Measurements from ENCODE around the gene ISG15. TPM values are rescaled to one million over a fixed set of nuclear protein-coding genes. Genes with fewer than 3 reads are reported as not detected.

Gene ISG15
- total RNA-seq, 4 donors from 2014 or later = 36.0 to 70.6 (median 40.8) TPM; not detected in 1

DNA sequence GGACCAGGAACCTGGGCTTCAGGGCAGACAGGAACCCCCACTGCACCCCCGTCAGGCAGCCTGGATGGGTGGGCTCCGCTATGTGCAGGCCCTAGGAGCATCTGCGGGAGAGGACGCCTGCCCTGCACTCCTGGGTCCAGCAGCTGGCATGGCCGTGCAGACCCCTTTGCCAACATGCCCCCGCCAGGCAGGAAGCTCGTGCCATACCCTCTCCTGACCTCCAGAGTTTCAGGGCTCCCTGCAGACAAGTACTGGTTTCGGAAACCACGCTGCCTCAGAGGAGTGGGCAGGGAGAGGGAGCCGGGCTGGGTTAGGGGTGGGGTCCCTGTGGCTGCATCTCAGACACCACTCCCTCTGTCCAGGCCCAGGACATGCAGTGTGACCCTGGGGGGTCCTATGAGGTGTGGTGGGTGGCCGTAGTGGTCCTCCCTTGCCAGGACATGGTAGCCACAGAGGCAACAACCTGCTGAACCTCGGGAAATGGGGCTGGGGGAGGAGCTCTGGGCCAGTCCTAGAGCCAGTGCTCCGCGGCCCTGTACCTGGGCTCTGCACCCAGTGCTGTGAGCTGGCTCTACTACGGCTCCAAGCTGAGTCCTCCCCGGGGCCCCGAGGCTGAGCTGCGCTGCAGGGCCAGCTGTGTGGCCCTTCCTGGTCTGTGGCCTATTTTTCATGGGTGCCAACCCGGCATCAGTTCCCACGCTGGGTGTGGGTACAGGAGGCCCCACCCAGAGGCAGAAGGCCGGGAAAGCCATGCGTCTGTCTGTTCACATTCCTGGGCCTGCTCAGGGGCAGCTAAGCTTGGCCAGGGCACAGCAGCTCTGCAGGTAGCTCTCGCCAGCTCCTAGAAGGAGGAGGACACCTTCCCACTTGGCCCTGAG lies 45.6 kb upstream of the ISG15 start:
- H3K4me1 ChIP-seq = peaks cover 12 to 16% (median 15%) of the 10 kb centered on the region in 4 donors
- no peak for DNase-seq
- H3K4me3 ChIP-seq = no peak overlapping the region
- intact Hi-C loops (cut with DNase I; ENCODE audit: low total_unique reads) (loop anchor here (5.0 kb wide), 1 partner anchor 55 kb away; no protein-coding TSS in a partner anchor), in situ Hi-C loops (cut with MboI; ENCODE audit: low pct_ligation_motif_present in 1 of 4, low pct_unique_long_range_greater_than_20kb in 1 of 4, low sequenced_read_pairs in 3 of 4) (no loop called here)
- H3K36me3 ChIP-seq = no peaks in the 10 kb centered on the region
- H3K27me3 ChIP-seq = peaks cover 45% of the 10 kb centered on the region
- WGBS, 2 donors (ENCODE audit: low coverage in 1 of 2) = 62% methylated on average over 22 of the region's 23 CpGs; no CpG with 5 or more reads in 1 of the 2 donors
- TF ChIP-seq POLR2A (IDR thresholded peaks at IDR 0.05) (no peak), EP300 (IDR thresholded peaks at IDR 0.05; ENCODE audit: low read depth) (no peak), CTCF (IDR thresholded peaks at IDR 0.05) (no peak), POLR2AphosphoS5 (IDR thresholded peaks at IDR 0.05) (no peak)
- H3K9me3 ChIP-seq = no peaks in the 10 kb centered on the region
- H3K27ac ChIP-seq = no peak overlapping the region

- in situ Hi-C loops (cut with MboI; ENCODE audit: low pct_ligation_motif_present in 1 of 4, low pct_unique_long_range_greater_than_20kb in 1 of 4, low sequenced_read_pairs in 3 of 4) = no loop called here
- H3K4me3 ChIP-seq = no peak overlapping the region
- WGBS, 2 donors (ENCODE audit: low coverage in 1 of 2) = 76 to 80% methylated on average over 12 to 15 of the region's 15 CpGs
Measured at GRCh38 chr1:969260-969855, 43.9 kb upstream of the ISG15 start.

GRCh38 chr1:970242-970972 lies 42.9 kb upstream of the ISG15 start:
- TF ChIP-seq CTCF (IDR thresholded peaks at IDR 0.05) = no peak
- TF ChIP-seq POLR2AphosphoS5 (IDR thresholded peaks at IDR 0.05) = no peak
- no peak for TF ChIP-seq EP300 (IDR thresholded peaks at IDR 0.05; ENCODE audit: low read depth)
- TF ChIP-seq POLR2A (IDR thresholded peaks at IDR 0.05) = no peak
- intact Hi-C loops (cut with DNase I; ENCODE audit: low total_unique reads) (no loop called here), in situ Hi-C loops (cut with MboI; ENCODE audit: low pct_ligation_motif_present in 1 of 4, low pct_unique_long_range_greater_than_20kb in 1 of 4, low sequenced_read_pairs in 3 of 4) (no loop called here)
- H3K36me3 ChIP-seq = no peaks in the 10 kb centered on the region
- 27% methylated on average over 29 of the region's 33 CpGs; no CpG with 5 or more reads in 1 of the 2 donors for WGBS, 2 donors (ENCODE audit: low coverage in 1 of 2)
- H3K27me3 ChIP-seq = peaks cover 68% of the 10 kb centered on the region
- H3K27ac ChIP-seq = no peak overlapping the region
- H3K9me3 ChIP-seq = no peaks in the 10 kb centered on the region
- DNase-seq = no peak
- peaks cover 12 to 16% (median 15%) of the 10 kb centered on the region in 4 donors for H3K4me1 ChIP-seq
- H3K4me3 ChIP-seq = no peak overlapping the region

More at GRCh38 chr1:969260-969855, 43.9 kb upstream of the ISG15 start:
- Histone ChIP-seq H3K4me1 (peaks cover 12 to 16% (median 15%) of the 10 kb centered on the region in 4 donors), H3K36me3 (no peaks in the 10 kb centered on the region), H3K27ac (no peak overlapping the region), H3K9me3 (no peaks in the 10 kb centered on the region), H3K27me3 (peaks cover 57% of the 10 kb centered on the region)
- TF ChIP-seq POLR2A (IDR thresholded peaks at IDR 0.05) (no peak), POLR2AphosphoS5 (IDR thresholded peaks at IDR 0.05) (no peak), CTCF (IDR thresholded peaks at IDR 0.05) (no peak)
- intact Hi-C loops (cut with DNase I; ENCODE audit: low total_unique reads) = loop anchor here (5.0 kb wide), 1 partner anchor 57 kb away; no protein-coding TSS in a partner anchor
- DNase-seq = no peak
